Measurements from ENCODE around the gene FANCC. TPM values are rescaled to one million over a fixed set of nuclear protein-coding genes. Genes with fewer than 3 reads are reported as not detected.
A peak's percentile ranks its signal among the peaks of the same experiment; 100 is the strongest.

Gene FANCC
- total RNA-seq, 1 experiment from 2014 or later = 14.5 TPM

GRCh38 chr9:95081998-95082397 is 235.5 kb downstream of the FANCC start:
- Mint-ChIP-seq H3K4me3 (ENCODE audit: low read depth, unreplicated experiment) (no peak overlapping the region), H3K27ac (ENCODE audit: unreplicated experiment) (no peak overlapping the region), H3K4me1 (ENCODE audit: low read depth, unreplicated experiment) (peaks cover 5% of the 10 kb centered on the region), H3K27me3 (ENCODE audit: unreplicated experiment) (no peaks in the 10 kb centered on the region), H3K9me3 (ENCODE audit: low read depth, unreplicated experiment) (no peaks in the 10 kb centered on the region), H3K36me3 (ENCODE audit: insufficient read depth, unreplicated experiment) (peaks cover 92% of the 10 kb centered on the region)
- CTCF ChIA-PET = no interaction called here
- intact Hi-C loops (cut with micrococcal nuclease; ENCODE audit: unreplicated experiment) = no loop called here
- no peak for DNase-seq
- no TSS peak for BruUV-seq (replicated peaks)
- no peak for TF ChIP-seq CTCF (IDR thresholded peaks at IDR 0.05; ENCODE audit: unreplicated experiment)

- peaks cover 8% of the 10 kb centered on the region for H3K4me1 Mint-ChIP-seq (ENCODE audit: low read depth, unreplicated experiment)
Measured at GRCh38 chr9:95080961-95081647, 236.4 kb downstream of the FANCC start.

GRCh38 chr9:95079461-95079860 is 238.0 kb downstream of the FANCC start:
- Mint-ChIP-seq H3K4me3 (ENCODE audit: low read depth, unreplicated experiment) (no peak overlapping the region), H3K27ac (ENCODE audit: unreplicated experiment) (no peak overlapping the region), H3K4me1 (ENCODE audit: low read depth, unreplicated experiment) (peaks cover 8% of the 10 kb centered on the region), H3K9me3 (ENCODE audit: low read depth, unreplicated experiment) (no peaks in the 10 kb centered on the region), H3K27me3 (ENCODE audit: unreplicated experiment) (no peaks in the 10 kb centered on the region), H3K36me3 (ENCODE audit: insufficient read depth, unreplicated experiment) (peaks cover 76% of the 10 kb centered on the region)
- TF ChIP-seq CTCF (IDR thresholded peaks at IDR 0.05; ENCODE audit: unreplicated experiment) = no peak
- intact Hi-C loops (cut with micrococcal nuclease; ENCODE audit: unreplicated experiment) = no loop called here
- CTCF ChIA-PET = no interaction called here
- DNase-seq = no peak
- BruUV-seq (replicated peaks) = no TSS peak

More at GRCh38 chr9:95080961-95081647, 236.4 kb downstream of the FANCC start:
- intact Hi-C loops (cut with micrococcal nuclease; ENCODE audit: unreplicated experiment) = no loop called here
- H3K27ac Mint-ChIP-seq (ENCODE audit: unreplicated experiment) = no peak overlapping the region
- no peak for DNase-seq
- H3K27me3 Mint-ChIP-seq (ENCODE audit: unreplicated experiment) = no peaks in the 10 kb centered on the region
- H3K9me3 Mint-ChIP-seq (ENCODE audit: low read depth, unreplicated experiment) = no peaks in the 10 kb centered on the region
- H3K36me3 Mint-ChIP-seq (ENCODE audit: insufficient read depth, unreplicated experiment) = peaks cover 87% of the 10 kb centered on the region
- BruUV-seq (replicated peaks) = TSS peak; percentile 3
- no peak for TF ChIP-seq CTCF (IDR thresholded peaks at IDR 0.05; ENCODE audit: unreplicated experiment)
- no peak overlapping the region for H3K4me3 Mint-ChIP-seq (ENCODE audit: low read depth, unreplicated experiment)
- CTCF ChIA-PET = no interaction called here

GRCh38 chr9:95078939-95079338 is 238.6 kb downstream of the FANCC start:
- Mint-ChIP-seq H3K27me3 (ENCODE audit: unreplicated experiment) (no peaks in the 10 kb centered on the region), H3K36me3 (ENCODE audit: insufficient read depth, unreplicated experiment) (peaks cover 76% of the 10 kb centered on the region), H3K4me3 (ENCODE audit: low read depth, unreplicated experiment) (no peak overlapping the region), H3K9me3 (ENCODE audit: low read depth, unreplicated experiment) (no peaks in the 10 kb centered on the region), H3K4me1 (ENCODE audit: low read depth, unreplicated experiment) (peaks cover 8% of the 10 kb centered on the region), H3K27ac (ENCODE audit: unreplicated experiment) (no peak overlapping the region)
- CTCF ChIA-PET = interaction anchor here (1.0 kb wide), 1 partner anchor 14 kb away, joined by 3 read pairs; no protein-coding TSS in a partner anchor
- intact Hi-C loops (cut with micrococcal nuclease; ENCODE audit: unreplicated experiment) = no loop called here
- no TSS peak for BruUV-seq (replicated peaks)
- TF ChIP-seq CTCF (IDR thresholded peaks at IDR 0.05; ENCODE audit: unreplicated experiment) = no peak
- no peak for DNase-seq
